SK-N-DZ (cell line): Measurements from ENCODE around the gene SPATC1L.
"Not testable (repeated sequence)": the region's sequence is repeated elsewhere in the genome, so short reads cannot be mapped to it uniquely, and the experiment has no call there.

ENCODE experiments used
- DNase-seq: peaks from one replicate; pipeline ENCODE4 v3.0.0-alpha.2; 2015; ENCODE audit warnings: low spot score

SPATC1L gene

GRCh38 chr21:46151989-46152926 is 32.0 kb downstream of the SPATC1L start:
- DNase-seq: no peak

- no peak for DNase-seq
Measured at GRCh38 chr21:46151261-46151988, 32.8 kb downstream of the SPATC1L start.

GRCh38 chr21:46150491-46151121 is 33.7 kb downstream of the SPATC1L start:
- no peak for DNase-seq

GRCh38 chr21:46150073-46150472 is 34.2 kb downstream of the SPATC1L start:
- no peak for DNase-seq

GRCh38 chr21:46149205-46149901 is 34.9 kb downstream of the SPATC1L start:
- no peak for DNase-seq

- DNase-seq: no peak
Measured at GRCh38 chr21:46148106-46148505, 36.2 kb downstream of the SPATC1L start.

- peak; percentile 63 for DNase-seq
Measured at GRCh38 chr21:46147429-46147828, 36.8 kb downstream of the SPATC1L start.

- no peak for DNase-seq
Measured at GRCh38 chr21:46146856-46147255, 37.4 kb downstream of the SPATC1L start.

- DNase-seq: no peak
Measured at GRCh38 chr21:46145840-46146691, 38.2 kb downstream of the SPATC1L start.

- no peak for DNase-seq
Measured at GRCh38 chr21:46145159-46145839, 39.0 kb downstream of the SPATC1L start.

GRCh38 chr21:46144464-46145070 is 39.7 kb downstream of the SPATC1L start:
- DNase-seq: peak; percentile 38

GRCh38 chr21:46142582-46143473 is 41.4 kb downstream of the SPATC1L start:
- DNase-seq: no peak

- no peak for DNase-seq
Measured at GRCh38 chr21:46141767-46142581, 42.3 kb downstream of the SPATC1L start.

GRCh38 chr21:46140352-46141003 is 43.8 kb downstream of the SPATC1L start:
- DNase-seq: not testable (repeated sequence)

GRCh38 chr21:46139686-46140085 is 44.6 kb downstream of the SPATC1L start:
- no peak for DNase-seq

- DNase-seq: no peak
Measured at GRCh38 chr21:46138383-46138970, 45.8 kb downstream of the SPATC1L start.

- DNase-seq: no peak
Measured at GRCh38 chr21:46137908-46138307, 46.4 kb downstream of the SPATC1L start.
